Astrocyte (in vitro differentiated cells and primary cell): Measurements from ENCODE around the gene OSBP2.

ENCODE experiments used
- EZH2 ChIP-seq: IDR thresholded peaks from 2 replicates; pipeline ENCODE4 v1.6.1; 2012; ENCODE audit warnings: mild to moderate bottlenecking, low read length, inconsistent platforms; ENCODE audit not compliant: insufficient read depth
- TF ChIP-seq, protein P1 (sequence below): IDR thresholded peaks from 2 replicates; pipeline ENCODE4 v1.5.1; 2011; ENCODE audit warnings: low read depth, mild to moderate bottlenecking, inconsistent platforms, low read length, moderate library complexity; ENCODE audit not compliant: insufficient read depth

DNA sequence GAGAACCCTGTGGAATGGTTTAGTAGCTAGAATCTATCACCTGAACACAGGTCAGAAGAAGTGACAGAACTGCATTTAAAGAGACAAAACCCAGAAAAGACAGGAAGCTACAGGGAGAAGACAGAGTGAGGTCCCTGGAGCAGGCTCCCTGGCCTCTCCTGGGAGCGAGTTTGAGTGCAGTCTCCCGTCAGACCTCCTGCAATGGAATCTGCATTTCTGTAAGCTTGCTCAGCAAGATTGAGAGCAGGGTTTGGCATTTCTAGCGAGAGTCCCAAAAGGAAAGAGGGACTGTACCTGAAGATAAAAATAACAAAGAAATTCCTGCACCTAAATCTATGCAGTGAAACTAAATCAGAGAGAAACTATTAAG lies 199.7 kb downstream of the OSBP2 start:
- TF ChIP-seq, protein P1, sequence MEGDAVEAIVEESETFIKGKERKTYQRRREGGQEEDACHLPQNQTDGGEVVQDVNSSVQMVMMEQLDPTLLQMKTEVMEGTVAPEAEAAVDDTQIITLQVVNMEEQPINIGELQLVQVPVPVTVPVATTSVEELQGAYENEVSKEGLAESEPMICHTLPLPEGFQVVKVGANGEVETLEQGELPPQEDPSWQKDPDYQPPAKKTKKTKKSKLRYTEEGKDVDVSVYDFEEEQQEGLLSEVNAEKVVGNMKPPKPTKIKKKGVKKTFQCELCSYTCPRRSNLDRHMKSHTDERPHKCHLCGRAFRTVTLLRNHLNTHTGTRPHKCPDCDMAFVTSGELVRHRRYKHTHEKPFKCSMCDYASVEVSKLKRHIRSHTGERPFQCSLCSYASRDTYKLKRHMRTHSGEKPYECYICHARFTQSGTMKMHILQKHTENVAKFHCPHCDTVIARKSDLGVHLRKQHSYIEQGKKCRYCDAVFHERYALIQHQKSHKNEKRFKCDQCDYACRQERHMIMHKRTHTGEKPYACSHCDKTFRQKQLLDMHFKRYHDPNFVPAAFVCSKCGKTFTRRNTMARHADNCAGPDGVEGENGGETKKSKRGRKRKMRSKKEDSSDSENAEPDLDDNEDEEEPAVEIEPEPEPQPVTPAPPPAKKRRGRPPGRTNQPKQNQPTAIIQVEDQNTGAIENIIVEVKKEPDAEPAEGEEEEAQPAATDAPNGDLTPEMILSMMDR = no peak
- no peak for TF ChIP-seq EZH2
